Ascending aorta (tissue), 2 donors: ENCODE measurements around the gene PAPPA2. TPM values are rescaled to one million over a fixed set of nuclear protein-coding genes. Genes with fewer than 3 reads are reported as not detected.

Source experiments
- DNase-seq, 2 donors: peaks; one replicate each; pipeline ENCODE4 v3.0.0-alpha.2; 2019; ENCODE audit warnings: low spot score in 2 of 2
- H3K27ac ChIP-seq, 2 donors: fragments of 200-600 bp; sonication (generic); one replicate each; pipeline ENCODE4 v1.5.1; 2016 to 2017; ENCODE audit warnings: mild to moderate bottlenecking in 1 of 2
- H3K27me3 ChIP-seq: fragments of 200-600 bp; sonication (generic); one replicate; pipeline ENCODE4 v1.5.1; 2017
- H3K36me3 ChIP-seq, 2 donors: fragments of 200-600 bp; sonication (generic); one replicate each; pipeline ENCODE4 v1.5.1; 2016
- H3K4me1 ChIP-seq, 2 donors: fragments of 200-600 bp; sonication (generic); one replicate each; pipeline ENCODE4 v1.5.1; 2016 to 2017; ENCODE audit warnings: mild to moderate bottlenecking in 1 of 2
- H3K4me3 ChIP-seq, 2 donors: fragments of 200-600 bp; sonication (generic); one replicate each; pipeline ENCODE4 v1.5.1; 2016 to 2017; ENCODE audit warnings: mild to moderate bottlenecking in 1 of 2
- H3K9me3 ChIP-seq, 2 donors: fragments of 200-600 bp; sonication (generic); one replicate each; pipeline ENCODE4 v1.5.1; 2016
- intact Hi-C: fragments of 100-400 bp; cut with DNase I; formaldehyde crosslinking; loops from one replicate; pipeline ENCODE4 v1.15.1; 2023
- total RNA-seq: library from RNA; depleted of rRNA; stranded (reverse); fragments of >200 nt; gene quantifications from one replicate; pipeline ENCODE4 v1.1.0, GENCODE V29; 2016
- TF ChIP-seq, protein P1 (sequence below), 3 experiments: fragments of 200-600 bp in 2 of 3; fragments of 450-650 bp in 1 of 3; sonication (generic) in 2 of 3; IDR thresholded peaks; one replicate each; pipeline ENCODE4 v1.5.1; 2016 to 2019; ENCODE audit warnings: antibody characterized with exemption in 3 of 3, mild to moderate bottlenecking in 1 of 3, moderate library complexity in 1 of 3

PAPPA2 gene
- total RNA-seq, 1 donor from 2014 or later: 2.9 TPM

DNA sequence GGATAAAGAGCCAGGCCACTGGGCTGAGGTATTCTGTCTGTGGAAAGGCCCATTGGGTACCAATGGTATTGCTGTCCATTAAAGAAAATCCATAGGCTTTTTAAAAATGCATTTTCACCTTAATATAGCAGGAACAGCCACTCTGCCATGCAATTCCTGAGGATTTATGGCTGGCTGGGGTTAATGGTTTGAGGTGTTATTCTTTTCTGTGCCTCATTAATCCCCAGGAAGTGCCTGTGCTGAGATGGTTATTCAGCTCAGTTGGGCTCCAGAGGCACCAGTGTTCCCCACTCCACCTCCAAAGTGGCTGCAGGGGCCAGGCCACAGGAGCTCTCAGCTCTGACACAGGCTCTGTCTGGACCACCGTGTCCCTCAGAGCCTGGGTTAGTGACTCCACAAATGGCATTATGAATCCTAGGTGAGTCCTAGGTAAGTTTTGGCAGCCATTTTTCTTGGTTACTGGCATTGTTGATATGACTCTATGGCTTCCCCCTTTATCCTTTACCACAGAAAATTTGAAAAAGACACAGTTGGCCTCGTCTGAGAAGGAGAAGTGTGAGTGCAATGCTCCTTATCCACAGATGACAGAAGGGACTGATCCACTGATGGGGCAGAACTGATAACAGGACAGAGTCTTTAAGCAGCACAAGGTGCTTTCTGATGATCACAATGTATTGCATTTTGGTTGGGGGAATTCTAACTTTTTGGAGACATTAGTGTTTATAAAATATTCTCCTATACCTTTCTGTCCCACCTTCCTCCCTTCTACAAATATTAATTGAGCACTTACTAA lies 2.2 kb upstream of the PAPPA2 start:
- H3K9me3 ChIP-seq: no peaks in the 10 kb centered on the region

DNA sequence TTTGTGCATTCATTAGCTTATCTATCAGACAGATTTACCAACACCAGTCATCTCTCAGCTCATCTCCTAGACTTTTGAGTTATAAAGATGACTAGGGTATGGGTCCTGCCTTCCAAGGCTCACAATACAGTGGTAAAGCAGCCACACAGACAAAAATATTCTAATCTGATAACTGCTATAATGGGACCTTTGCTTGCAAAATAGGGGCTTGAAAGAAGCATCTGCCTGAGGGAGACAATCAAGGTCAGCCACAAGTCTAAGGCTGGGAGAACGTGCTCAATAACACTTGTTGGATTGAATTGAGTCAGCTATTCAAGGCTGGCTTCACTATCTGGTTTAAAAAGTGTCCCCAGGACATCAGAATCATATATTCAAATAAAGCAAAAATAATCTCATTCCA lies 1.4 kb upstream of the PAPPA2 start:
- Histone ChIP-seq H3K9me3 (no peaks in the 10 kb centered on the region), H3K27ac (no peak overlapping the region), H3K4me3 (no peak overlapping the region), H3K4me1 (no peaks in the 10 kb centered on the region), H3K27me3 (no peaks in the 10 kb centered on the region), H3K36me3 (no peaks in the 10 kb centered on the region)
- no peak for DNase-seq
- TF ChIP-seq, protein P1, sequence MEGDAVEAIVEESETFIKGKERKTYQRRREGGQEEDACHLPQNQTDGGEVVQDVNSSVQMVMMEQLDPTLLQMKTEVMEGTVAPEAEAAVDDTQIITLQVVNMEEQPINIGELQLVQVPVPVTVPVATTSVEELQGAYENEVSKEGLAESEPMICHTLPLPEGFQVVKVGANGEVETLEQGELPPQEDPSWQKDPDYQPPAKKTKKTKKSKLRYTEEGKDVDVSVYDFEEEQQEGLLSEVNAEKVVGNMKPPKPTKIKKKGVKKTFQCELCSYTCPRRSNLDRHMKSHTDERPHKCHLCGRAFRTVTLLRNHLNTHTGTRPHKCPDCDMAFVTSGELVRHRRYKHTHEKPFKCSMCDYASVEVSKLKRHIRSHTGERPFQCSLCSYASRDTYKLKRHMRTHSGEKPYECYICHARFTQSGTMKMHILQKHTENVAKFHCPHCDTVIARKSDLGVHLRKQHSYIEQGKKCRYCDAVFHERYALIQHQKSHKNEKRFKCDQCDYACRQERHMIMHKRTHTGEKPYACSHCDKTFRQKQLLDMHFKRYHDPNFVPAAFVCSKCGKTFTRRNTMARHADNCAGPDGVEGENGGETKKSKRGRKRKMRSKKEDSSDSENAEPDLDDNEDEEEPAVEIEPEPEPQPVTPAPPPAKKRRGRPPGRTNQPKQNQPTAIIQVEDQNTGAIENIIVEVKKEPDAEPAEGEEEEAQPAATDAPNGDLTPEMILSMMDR (IDR thresholded peaks at IDR 0.05): no peak
- intact Hi-C loops: no loop called here

More for the DNA sequence above, 2.2 kb upstream of the PAPPA2 start:
- H3K4me3 ChIP-seq: no peak overlapping the region
- intact Hi-C loops: no loop called here
- TF ChIP-seq, protein P1 (IDR thresholded peaks at IDR 0.05): no peak
- H3K4me1 ChIP-seq: no peaks in the 10 kb centered on the region
- no peak for DNase-seq
- H3K27ac ChIP-seq: no peak overlapping the region
- no peaks in the 10 kb centered on the region for H3K27me3 ChIP-seq
- no peaks in the 10 kb centered on the region for H3K36me3 ChIP-seq

DNA sequence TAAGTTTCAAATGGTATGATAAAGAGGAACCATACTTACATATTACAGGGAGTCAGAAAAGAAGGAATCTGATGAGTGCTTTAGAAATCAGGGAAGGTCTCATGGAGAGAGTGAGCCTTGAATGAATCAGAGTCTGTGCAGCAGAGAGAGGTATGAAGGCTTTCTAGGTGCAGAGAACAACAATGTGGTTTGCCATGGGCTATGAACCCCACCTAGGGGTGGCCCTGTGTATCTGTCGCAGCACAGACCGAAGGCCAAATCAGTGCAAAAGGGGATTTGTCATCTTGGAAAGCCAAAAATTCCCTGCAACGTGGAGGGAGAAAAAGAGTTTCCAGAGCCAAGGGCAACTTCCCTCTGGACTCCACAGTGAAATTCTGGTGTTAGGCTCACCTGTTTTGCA lies 3.5 kb downstream of the PAPPA2 start:
- no peak overlapping the region for H3K27ac ChIP-seq
- intact Hi-C loops: no loop called here
- no peaks in the 10 kb centered on the region for H3K36me3 ChIP-seq
- no peaks in the 10 kb centered on the region for H3K27me3 ChIP-seq
- DNase-seq: no peak
- no peak overlapping the region for H3K4me3 ChIP-seq
- no peaks in the 10 kb centered on the region for H3K4me1 ChIP-seq
- H3K9me3 ChIP-seq: no peaks in the 10 kb centered on the region
- TF ChIP-seq, protein P1 (IDR thresholded peaks at IDR 0.05): no peak

DNA sequence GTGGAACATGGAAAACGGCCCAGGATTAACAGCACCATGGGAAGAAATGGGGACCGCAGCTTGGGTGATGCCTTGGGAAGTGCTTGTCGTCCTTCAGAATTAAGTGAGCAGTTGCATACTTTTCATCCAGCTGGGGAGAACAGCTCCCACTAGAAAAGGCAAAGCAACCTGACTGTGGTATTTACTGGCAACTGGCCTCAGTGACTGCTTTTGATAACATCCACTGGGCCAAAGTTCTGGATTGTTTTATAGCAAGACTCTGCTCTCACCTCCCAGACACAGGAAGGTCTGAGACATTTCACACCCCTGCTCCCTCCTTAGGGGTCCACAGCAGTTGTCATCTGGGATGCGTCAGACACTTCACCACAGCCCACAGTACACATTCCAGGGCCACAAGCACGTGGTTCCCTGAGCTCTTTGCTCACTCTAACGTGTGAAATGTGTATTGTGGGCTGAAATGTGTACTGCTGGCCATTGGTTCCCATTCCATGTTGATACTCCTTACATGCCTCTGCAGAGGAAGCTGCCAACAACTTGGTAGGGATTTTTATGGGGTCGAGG lies 6.6 kb downstream of the PAPPA2 start:
- DNase-seq: no peak
- Histone ChIP-seq H3K27me3 (no peaks in the 10 kb centered on the region), H3K27ac (no peak overlapping the region), H3K4me1 (no peaks in the 10 kb centered on the region), H3K4me3 (no peak overlapping the region), H3K36me3 (no peaks in the 10 kb centered on the region), H3K9me3 (no peaks in the 10 kb centered on the region)
- intact Hi-C loops: no loop called here
- TF ChIP-seq, protein P1 (IDR thresholded peaks at IDR 0.05): no peak

DNA sequence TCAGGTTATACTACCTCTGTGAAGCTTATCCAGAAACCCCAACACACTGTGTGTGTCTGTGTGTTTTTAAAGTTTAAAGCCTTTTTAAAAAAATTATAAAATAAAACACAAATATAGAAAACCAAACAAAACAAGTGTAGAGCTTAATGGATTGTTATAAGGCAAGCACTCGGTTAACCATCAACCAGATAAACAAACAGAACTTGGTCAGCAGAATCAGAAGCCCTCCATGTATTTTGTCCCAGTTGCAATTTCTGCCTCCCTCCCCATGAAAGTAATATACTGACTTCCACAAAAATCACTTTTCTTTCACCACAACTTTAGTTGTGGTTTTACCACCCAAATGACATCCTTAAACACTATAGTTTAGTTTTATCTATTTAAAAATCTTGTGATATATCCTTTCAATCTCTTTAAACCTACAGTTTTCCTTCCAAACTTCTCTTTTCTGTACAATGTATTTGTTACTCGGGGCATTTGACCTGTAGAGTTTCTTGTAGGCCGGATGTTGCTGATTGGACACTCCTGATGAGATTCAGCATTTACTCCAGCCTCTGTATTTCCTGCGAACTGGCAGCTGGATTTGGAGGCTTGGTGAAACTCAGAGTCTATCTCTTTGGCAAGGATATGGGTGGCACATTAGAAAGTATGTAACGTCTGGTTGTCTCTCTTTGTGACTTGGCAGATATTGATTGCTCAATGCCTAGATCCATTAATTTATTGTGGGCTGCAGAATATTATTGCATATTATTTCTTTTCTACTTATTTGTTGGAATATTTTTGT lies 8.6 kb downstream of the PAPPA2 start:
- DNase-seq: no peak
- no peaks in the 10 kb centered on the region for H3K4me1 ChIP-seq
- no peaks in the 10 kb centered on the region for H3K36me3 ChIP-seq
- H3K27ac ChIP-seq: no peak overlapping the region
- no peak overlapping the region for H3K4me3 ChIP-seq
- H3K27me3 ChIP-seq: no peaks in the 10 kb centered on the region
- H3K9me3 ChIP-seq: no peaks in the 10 kb centered on the region
- TF ChIP-seq, protein P1 (IDR thresholded peaks at IDR 0.05): no peak
- intact Hi-C loops: no loop called here
